ENCODE measurements around the gene IQSEC1. TPM values are rescaled to one million over a fixed set of nuclear protein-coding genes. Genes with fewer than 3 reads are reported as not detected.

IQSEC1 gene
- total RNA-seq, 4 donors from 2014 or later = 24.0 to 43.0 (median 31.8) TPM

DNA sequence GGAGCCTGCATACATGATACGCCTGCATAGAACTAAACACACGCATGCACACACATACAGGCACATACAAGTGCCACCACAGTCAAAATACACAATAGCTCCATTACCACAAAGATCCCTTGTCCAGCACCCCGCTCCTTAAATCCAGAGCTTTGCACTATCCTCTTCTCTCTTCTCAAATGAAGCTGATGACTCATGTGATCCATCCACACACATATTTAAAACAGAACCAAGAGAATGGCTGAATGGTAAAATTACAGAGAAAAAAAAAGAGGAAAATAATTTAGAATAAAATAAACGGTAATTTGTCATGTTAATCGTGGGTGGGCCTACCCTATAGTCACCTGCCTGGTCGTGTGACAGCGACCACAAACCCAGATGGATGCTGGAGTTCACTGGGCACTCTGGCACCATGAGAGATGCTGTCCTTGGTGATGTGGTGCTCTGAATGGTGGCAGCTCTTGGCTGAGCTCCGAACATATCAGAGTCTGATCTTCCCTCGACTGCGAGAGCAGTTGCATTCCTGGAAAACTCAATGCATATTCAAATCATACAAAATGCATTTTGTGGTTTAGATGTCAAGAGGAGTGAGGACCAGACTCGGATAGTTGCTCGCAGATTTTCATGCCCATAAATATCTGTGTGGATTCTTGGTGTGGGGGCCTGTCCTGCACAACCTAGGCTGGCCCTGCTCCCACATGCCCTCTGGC, 8.9 kb downstream of the IQSEC1 start:
- in situ Hi-C loops (cut with MboI; ENCODE audit: low pct_ligation_motif_present in 1 of 4, low pct_unique_long_range_greater_than_20kb in 1 of 4, low sequenced_read_pairs in 3 of 4) (no loop called here), intact Hi-C loops (cut with DNase I; ENCODE audit: low total_unique reads) (no loop called here)
- Histone ChIP-seq H3K4me3 (no peak overlapping the region), H3K4me1 (peaks cover 0 to under 1% (median 0%) of the 10 kb centered on the region in 4 donors), H3K9me3 (no peaks in the 10 kb centered on the region), H3K27me3 (no peaks in the 10 kb centered on the region), H3K27ac (no peak overlapping the region), H3K36me3 (no peaks in the 10 kb centered on the region)
- WGBS, 2 donors (ENCODE audit: low coverage in 1 of 2) = 80 to 81% methylated on average over 8 to 12 of the region's 12 CpGs
- no peak for DNase-seq
- TF ChIP-seq POLR2A (IDR thresholded peaks at IDR 0.05) = no peak
- TF ChIP-seq POLR2AphosphoS5 (IDR thresholded peaks at IDR 0.05) = no peak
- TF ChIP-seq EP300 (IDR thresholded peaks at IDR 0.05; ENCODE audit: low read depth) = no peak
- TF ChIP-seq, protein P1, sequence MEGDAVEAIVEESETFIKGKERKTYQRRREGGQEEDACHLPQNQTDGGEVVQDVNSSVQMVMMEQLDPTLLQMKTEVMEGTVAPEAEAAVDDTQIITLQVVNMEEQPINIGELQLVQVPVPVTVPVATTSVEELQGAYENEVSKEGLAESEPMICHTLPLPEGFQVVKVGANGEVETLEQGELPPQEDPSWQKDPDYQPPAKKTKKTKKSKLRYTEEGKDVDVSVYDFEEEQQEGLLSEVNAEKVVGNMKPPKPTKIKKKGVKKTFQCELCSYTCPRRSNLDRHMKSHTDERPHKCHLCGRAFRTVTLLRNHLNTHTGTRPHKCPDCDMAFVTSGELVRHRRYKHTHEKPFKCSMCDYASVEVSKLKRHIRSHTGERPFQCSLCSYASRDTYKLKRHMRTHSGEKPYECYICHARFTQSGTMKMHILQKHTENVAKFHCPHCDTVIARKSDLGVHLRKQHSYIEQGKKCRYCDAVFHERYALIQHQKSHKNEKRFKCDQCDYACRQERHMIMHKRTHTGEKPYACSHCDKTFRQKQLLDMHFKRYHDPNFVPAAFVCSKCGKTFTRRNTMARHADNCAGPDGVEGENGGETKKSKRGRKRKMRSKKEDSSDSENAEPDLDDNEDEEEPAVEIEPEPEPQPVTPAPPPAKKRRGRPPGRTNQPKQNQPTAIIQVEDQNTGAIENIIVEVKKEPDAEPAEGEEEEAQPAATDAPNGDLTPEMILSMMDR (IDR thresholded peaks at IDR 0.05) = no peak

DNA sequence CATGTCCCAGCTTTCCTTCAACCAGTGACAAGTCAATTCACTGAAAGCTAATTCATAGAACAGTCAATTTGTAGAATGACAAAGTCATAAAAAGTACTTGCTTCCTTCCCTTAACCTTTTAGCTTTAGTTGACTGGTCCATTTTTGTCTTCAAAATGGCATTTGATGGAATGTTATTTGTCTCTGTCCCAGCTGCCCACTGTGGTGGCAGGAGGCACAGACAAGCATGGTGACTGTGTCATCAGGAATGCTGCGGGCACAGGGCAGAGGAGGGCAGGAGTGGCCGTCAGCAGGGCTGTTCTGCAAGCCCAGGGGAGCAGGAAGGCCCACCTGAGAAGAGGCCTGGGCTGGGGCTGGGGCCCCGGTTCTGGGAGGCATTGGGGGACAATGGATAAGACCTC, 10.0 kb downstream of the IQSEC1 start:
- Histone ChIP-seq H3K9me3 (no peaks in the 10 kb centered on the region), H3K27me3 (no peaks in the 10 kb centered on the region), H3K36me3 (no peaks in the 10 kb centered on the region), H3K4me3 (no peak overlapping the region), H3K27ac (no peak overlapping the region), H3K4me1 (no peaks in the 10 kb centered on the region)
- intact Hi-C loops (cut with DNase I; ENCODE audit: low total_unique reads) = no loop called here
- DNase-seq = no peak
- TF ChIP-seq, protein P1 (IDR thresholded peaks at IDR 0.05) = no peak
- no peak for TF ChIP-seq POLR2AphosphoS5 (IDR thresholded peaks at IDR 0.05)
- TF ChIP-seq EP300 (IDR thresholded peaks at IDR 0.05; ENCODE audit: low read depth) = no peak
- TF ChIP-seq POLR2A (IDR thresholded peaks at IDR 0.05) = no peak
- in situ Hi-C loops (cut with MboI; ENCODE audit: low pct_ligation_motif_present in 1 of 4, low pct_unique_long_range_greater_than_20kb in 1 of 4, low sequenced_read_pairs in 3 of 4) = no loop called here
- 100% methylated on average over 2 of the region's 3 CpGs; no CpG with 5 or more reads in 1 of the 2 donors for WGBS, 2 donors (ENCODE audit: low coverage in 1 of 2)

DNA sequence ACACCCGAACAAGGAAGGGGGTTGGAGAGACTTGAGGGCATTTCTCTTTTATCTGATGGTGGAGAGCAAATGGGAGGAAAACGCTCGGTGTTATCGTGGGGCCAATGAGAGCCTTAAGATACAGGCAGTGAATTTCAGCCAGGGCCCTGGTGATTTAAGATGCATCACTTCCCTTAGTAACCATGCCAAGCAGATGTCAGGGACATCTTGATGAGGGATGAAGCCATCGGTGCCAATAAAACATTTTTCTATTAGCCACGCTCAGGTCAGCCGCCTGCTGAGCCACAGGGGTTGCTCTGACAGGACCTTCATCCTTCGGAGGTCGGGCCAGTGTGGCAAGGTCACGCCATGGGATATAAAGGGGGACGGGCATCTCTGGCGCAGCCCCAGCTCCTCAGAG, 10.6 kb downstream of the IQSEC1 start:
- DNase-seq = no peak
- Histone ChIP-seq H3K27me3 (no peaks in the 10 kb centered on the region), H3K4me1 (no peaks in the 10 kb centered on the region), H3K36me3 (no peaks in the 10 kb centered on the region), H3K4me3 (no peak overlapping the region), H3K9me3 (no peaks in the 10 kb centered on the region), H3K27ac (no peak overlapping the region)
- WGBS, 2 donors (ENCODE audit: low coverage in 1 of 2) = 75% methylated on average over 12 of the region's 12 CpGs; no CpG with 5 or more reads in 1 of the 2 donors
- TF ChIP-seq, protein P1 (IDR thresholded peaks at IDR 0.05) = no peak
- no peak for TF ChIP-seq POLR2AphosphoS5 (IDR thresholded peaks at IDR 0.05)
- TF ChIP-seq EP300 (IDR thresholded peaks at IDR 0.05; ENCODE audit: low read depth) = no peak
- in situ Hi-C loops (cut with MboI; ENCODE audit: low pct_ligation_motif_present in 1 of 4, low pct_unique_long_range_greater_than_20kb in 1 of 4, low sequenced_read_pairs in 3 of 4) (no loop called here), intact Hi-C loops (cut with DNase I; ENCODE audit: low total_unique reads) (no loop called here)

DNA sequence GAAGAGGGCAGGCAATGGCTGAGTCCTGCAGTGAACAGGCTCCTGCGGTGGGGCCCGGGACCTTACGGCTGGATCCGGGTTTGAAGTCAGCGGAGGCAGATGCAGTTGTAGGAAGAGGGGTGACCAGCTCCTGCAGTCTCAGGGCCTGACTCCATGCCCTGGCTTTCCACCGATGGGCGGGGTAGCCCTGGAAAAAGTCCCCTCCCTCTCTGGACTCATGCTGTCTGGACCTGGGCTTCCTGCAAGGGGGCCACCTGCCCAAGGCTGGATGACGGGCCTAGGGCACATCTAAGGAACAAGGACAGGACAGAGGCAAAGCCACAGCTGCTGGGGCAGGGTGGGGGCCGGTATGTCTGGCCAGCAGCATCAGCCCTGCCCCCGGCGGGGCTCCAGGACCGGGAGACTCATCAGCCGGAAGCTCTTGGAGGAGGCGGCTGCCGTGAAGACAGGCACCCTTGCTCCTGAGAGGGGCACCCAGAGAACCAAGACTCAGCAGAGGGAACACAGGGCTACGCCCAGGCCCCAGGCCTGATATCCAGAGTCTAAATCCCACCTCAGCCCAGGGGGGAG, 12.8 kb downstream of the IQSEC1 start:
- Histone ChIP-seq H3K4me3 (no peak overlapping the region), H3K9me3 (no peaks in the 10 kb centered on the region), H3K36me3 (no peaks in the 10 kb centered on the region), H3K27ac (no peak overlapping the region), H3K4me1 (no peaks in the 10 kb centered on the region), H3K27me3 (no peaks in the 10 kb centered on the region)
- in situ Hi-C loops (cut with MboI; ENCODE audit: low pct_ligation_motif_present in 1 of 4, low pct_unique_long_range_greater_than_20kb in 1 of 4, low sequenced_read_pairs in 3 of 4) (no loop called here), intact Hi-C loops (cut with DNase I; ENCODE audit: low total_unique reads) (no loop called here)
- DNase-seq = no peak
- WGBS, 2 donors (ENCODE audit: low coverage in 1 of 2) = 90% methylated on average over 16 of the region's 16 CpGs; no CpG with 5 or more reads in 1 of the 2 donors
- no peak for TF ChIP-seq POLR2AphosphoS5 (IDR thresholded peaks at IDR 0.05)

All from transverse colon (tissue), 4 donors.